ENCODE measurements around the gene MALSU1.

The MALSU1 gene

GRCh38 chr7:23335621-23336020 lies 36.5 kb downstream of the MALSU1 start:
- no peak overlapping the region for H3K4me3 ChIP-seq
- H3K27ac ChIP-seq, result peak overlapping the region in 1 of 2 donors; percentile 5
- TF ChIP-seq CTCF (IDR thresholded peaks at IDR 0.05), result no peak
- no peak for DNase-seq (ENCODE audit: low spot score)

GRCh38 chr7:23336086-23336485 lies 36.9 kb downstream of the MALSU1 start:
- H3K27ac ChIP-seq, result no peak overlapping the region
- TF ChIP-seq CTCF (IDR thresholded peaks at IDR 0.05), result no peak
- no peak overlapping the region for H3K4me3 ChIP-seq
- no peak for DNase-seq (ENCODE audit: low spot score)

GRCh38 chr7:23336799-23337283 lies 37.7 kb downstream of the MALSU1 start:
- TF ChIP-seq CTCF (IDR thresholded peaks at IDR 0.05), result no peak
- no peak overlapping the region for H3K27ac ChIP-seq

GRCh38 chr7:23337374-23337773 lies 38.2 kb downstream of the MALSU1 start:
- no peak overlapping the region for H3K4me3 ChIP-seq
- no peak for TF ChIP-seq CTCF (IDR thresholded peaks at IDR 0.05)
- no peak for DNase-seq (ENCODE audit: low spot score)
- no peak overlapping the region for H3K27ac ChIP-seq

More at GRCh38 chr7:23336799-23337283, 37.7 kb downstream of the MALSU1 start:
- no peak overlapping the region for H3K4me3 ChIP-seq
- DNase-seq (ENCODE audit: low spot score), result no peak

- no peak for TF ChIP-seq CTCF (IDR thresholded peaks at IDR 0.05)
- Histone ChIP-seq H3K4me3 (no peak overlapping the region), H3K27ac (no peak overlapping the region)
- no peak for DNase-seq (ENCODE audit: low spot score)
Observed at GRCh38 chr7:23338439-23338838, 39.3 kb downstream of the MALSU1 start.

GRCh38 chr7:23338863-23339262 lies 39.7 kb downstream of the MALSU1 start:
- DNase-seq (ENCODE audit: low spot score), result no peak
- Histone ChIP-seq H3K27ac (no peak overlapping the region), H3K4me3 (no peak overlapping the region)
- TF ChIP-seq CTCF (IDR thresholded peaks at IDR 0.05), result no peak

GRCh38 chr7:23341846-23342598 lies 42.9 kb downstream of the MALSU1 start:
- H3K4me3 ChIP-seq, result no peak overlapping the region
- no peak for TF ChIP-seq CTCF (IDR thresholded peaks at IDR 0.05)
- no peak for DNase-seq (ENCODE audit: low spot score)
- no peak overlapping the region for H3K27ac ChIP-seq

Data from coronary artery (tissue), 2 donors.